A549 (cell line): ENCODE results near the gene MRPL44. TPM values are rescaled to one million over a fixed set of nuclear protein-coding genes. Genes with fewer than 3 reads are reported as not detected.
"Not testable (repeated sequence)": the region's sequence is repeated elsewhere in the genome, so short reads cannot be mapped to it uniquely, and the experiment has no call there.

Source experiments
- ATAC-seq, 2 experiments: fragments of 200-7000 bp in 1 of 2; fragments of >200 bp in 1 of 2; cut with Nextera tagmentation in 1 of 2; cut with Tn5 transposase in 1 of 2; 3 replicates each; pipeline versions ENCODE4 v1.8.0 to v1.9.1; 2018 to 2020; ENCODE audit warnings: mild to moderate bottlenecking in 1 of 2, moderate library complexity in 1 of 2
- CTCF ChIA-PET: fragments of 300-600 bp; sonication (Branson Sonifier 250); formaldehyde crosslinking; extraction: SDS; loops from one replicate; lab custom pipeline; 2021; ENCODE audit warnings: antibody characterized with exemption, inconsistent platforms; lab: Yijun Ruan, JAX
- POLR2A ChIA-PET: fragments of 350-600 bp; formaldehyde crosslinking; extraction: SDS; loops from one replicate; lab custom pipeline; 2021; ENCODE audit warnings: antibody characterized with exemption, inconsistent platforms; lab: Yijun Ruan, JAX
- DNase-seq, 2 experiments: peaks; one replicate each; pipeline versions ENCODE4 v3.0.0 to v3.0.0-alpha.2; 2011 to 2016; ENCODE audit warnings: low read depth in 1 of 2, low spot score in 1 of 2
- FAIRE-seq: peaks from 2 replicates; lab custom pipeline; 2011; peaks lifted over from hg19 to GRCh38; lab: Jason Lieb, UNC
- H3K27ac ChIP-seq, 2 experiments: fragments of >200 bp; sonication (Bioruptor Twin); formaldehyde crosslinking; 3 replicates each; pipeline ENCODE4 v1.5.1; 2016 to 2017
- H3K4me1 ChIP-seq: fragments of >200 bp; sonication (Bioruptor Twin); formaldehyde crosslinking; 3 replicates; pipeline ENCODE4 v1.6.1; 2016
- H3K4me2 ChIP-seq: fragments of >200 bp; sonication (Bioruptor Twin); formaldehyde crosslinking; 3 replicates; pipeline ENCODE4 v1.6.1; 2016
- H3K4me3 ChIP-seq: fragments of >200 bp; sonication (Bioruptor Twin); formaldehyde crosslinking; 3 replicates; pipeline ENCODE4 v1.5.1; 2016
- H3K9me3 ChIP-seq: fragments of >200 bp; sonication (Bioruptor Twin); formaldehyde crosslinking; 3 replicates; pipeline ENCODE4 v1.6.1; 2016
- ATOH8 ChIP-seq: fragments of 250-450 bp; sonication (Bioruptor Pico); IDR thresholded peaks from 2 replicates; pipeline ENCODE4 v1.5.0; 2020; ENCODE audit warnings: low read depth, mild to moderate bottlenecking, moderate library complexity
- CEBPB ChIP-seq, 2 experiments: fragments of >200 bp in 1 of 2; sonication (Bioruptor Twin) in 1 of 2; formaldehyde crosslinking in 1 of 2; IDR thresholded peaks; 2 replicates each; pipeline ENCODE4 v1.6.1; 2012 to 2016
- CTCF ChIP-seq: fragments of >200 bp; sonication (Bioruptor Twin); formaldehyde crosslinking; IDR thresholded peaks from 3 replicates; pipeline ENCODE4 v1.5.1; 2016
- EHF ChIP-seq: fragments of 250-450 bp; sonication (Bioruptor Pico); IDR thresholded peaks from 2 replicates; pipeline ENCODE4 v1.5.0; 2020; ENCODE audit warnings: mild to moderate bottlenecking
- EP300 ChIP-seq, 2 experiments: fragments of >200 bp; sonication (Bioruptor Twin); formaldehyde crosslinking; IDR thresholded peaks; 2 replicates in 1 of 2; 3 replicates in 1 of 2; pipeline ENCODE4 v1.6.1; 2016 to 2017
- GATA3 ChIP-seq: IDR thresholded peaks from 2 replicates; pipeline ENCODE4 v1.6.1; 2012; ENCODE audit warnings: borderline replicate concordance
- HEYL ChIP-seq: fragments of 250-450 bp; sonication (Bioruptor Pico); IDR thresholded peaks from 2 replicates; pipeline ENCODE4 v1.8.0; 2021; ENCODE audit warnings: mild to moderate bottlenecking, moderate library complexity
- HOXB13 ChIP-seq: fragments of 250-450 bp; sonication (Bioruptor Pico); IDR thresholded peaks from 2 replicates; pipeline ENCODE4 v1.5.0; 2020; ENCODE audit warnings: low read depth, mild to moderate bottlenecking, moderate library complexity
- HOXB5 ChIP-seq: fragments of 250-450 bp; sonication (Bioruptor Pico); IDR thresholded peaks from 2 replicates; pipeline ENCODE4 v1.5.0; 2020; ENCODE audit warnings: mild to moderate bottlenecking, moderate library complexity
- JUN ChIP-seq, 2 experiments: fragments of >200 bp; sonication (Bioruptor Twin); formaldehyde crosslinking; IDR thresholded peaks; 2 replicates in 1 of 2; 3 replicates in 1 of 2; pipeline ENCODE4 v1.6.1; 2016 to 2017
- KDM1A ChIP-seq: fragments of 200-600 bp; sonication (generic); IDR thresholded peaks from 2 replicates; pipeline ENCODE4 v1.6.1; 2016; ENCODE audit warnings: low read depth, mild to moderate bottlenecking
- MAFK ChIP-seq: fragments of 450-650 bp; IDR thresholded peaks from 2 replicates; pipeline ENCODE4 v1.6.1; 2014; ENCODE audit not compliant: partially characterized antibody
- NFE2L2 ChIP-seq: fragments of 150-350 bp; conservative IDR thresholded peaks from 2 replicates; pipeline ENCODE4 v1.6.1; 2014; ENCODE audit warnings: low read length
- PBX3 ChIP-seq: IDR thresholded peaks from 2 replicates; pipeline ENCODE4 v1.6.1; 2012
- RAD21 ChIP-seq, 2 experiments: fragments of >200 bp in 1 of 2; sonication (Bioruptor Twin) in 1 of 2; formaldehyde crosslinking in 1 of 2; IDR thresholded peaks in 1 of 2; conservative IDR thresholded peaks in 1 of 2; 2 replicates in 1 of 2; 3 replicates in 1 of 2; pipeline ENCODE4 v1.6.1; 2012 to 2018; ENCODE audit warnings: inconsistent platforms in 1 of 2
- SREBF2 ChIP-seq: fragments of 450-650 bp; IDR thresholded peaks from 2 replicates; pipeline ENCODE4 v1.6.1; 2014; ENCODE audit warnings: mild to moderate bottlenecking, moderate library complexity
- TP53 ChIP-seq: fragments of 250-450 bp; sonication (Bioruptor Pico); IDR thresholded peaks from 2 replicates; pipeline ENCODE4 v1.5.0; 2021; ENCODE audit warnings: mild to moderate bottlenecking, moderate library complexity
- ZC3H11A ChIP-seq: fragments of 450-650 bp; IDR thresholded peaks from 2 replicates; pipeline ENCODE4 v1.6.1; 2014; ENCODE audit warnings: antibody characterized with exemption, mild to moderate bottlenecking
- ZFP36 ChIP-seq: fragments of 450-650 bp; IDR thresholded peaks from 2 replicates; pipeline ENCODE4 v1.6.1; 2014; ENCODE audit warnings: borderline replicate concordance; ENCODE audit not compliant: partially characterized antibody
- WGBS: methylation state at CpG from one replicate; pipeline ENCODE4 v1.1.6; 2017; ENCODE audit errors: missing lambda C conversion rate; 5-methylcytosine and 5-hydroxymethylcytosine counted together
- polyA plus RNA-seq, 4 experiments: library from polyadenylated mRNA; depleted of rRNA in 3 of 4; stranded (reverse); fragments of >200 nt; fragmentation: RNase III in 1 of 4; extraction: RNeasy Plus Mini Kit Qiagen cat#74134 plus additional on column Dnase treatment in 1 of 4; gene quantifications; 2 replicates in 3 of 4; 3 replicates in 1 of 4; pipeline ENCODE4 v1.2.3, GENCODE V29; 2011 to 2017
- TF ChIP-seq, protein P1 (sequence below): fragments of 250-450 bp; sonication (Bioruptor Pico); IDR thresholded peaks from 2 replicates; pipeline ENCODE4 v1.5.0; 2021; ENCODE audit warnings: mild to moderate bottlenecking, moderate library complexity, borderline replicate concordance
- TF ChIP-seq, protein P2 (sequence below): IDR thresholded peaks from 2 replicates; pipeline ENCODE4 v1.6.1; 2012; ENCODE audit warnings: low read depth, borderline replicate concordance

The MRPL44 gene
- polyA plus RNA-seq, 2 of the 4 experiments (the other 2 are of a cell fraction): 39.0 to 39.2 TPM

GRCh38 chr2:223997938-223998337, 40.7 kb downstream of the MRPL44 start (continued):
- no peak for TF ChIP-seq CTCF
- TF ChIP-seq NFE2L2: no peak
- TF ChIP-seq RAD21 (conservative IDR thresholded peaks at IDR 0.05 in 1 of 2, IDR thresholded peaks at IDR 0.05 in 1 of 2): no peak
- no peak for TF ChIP-seq ZFP36
- TF ChIP-seq GATA3: no peak
- no peak for TF ChIP-seq CEBPB (IDR thresholded peaks at IDR 0.05)
- no peak for TF ChIP-seq KDM1A

DNA sequence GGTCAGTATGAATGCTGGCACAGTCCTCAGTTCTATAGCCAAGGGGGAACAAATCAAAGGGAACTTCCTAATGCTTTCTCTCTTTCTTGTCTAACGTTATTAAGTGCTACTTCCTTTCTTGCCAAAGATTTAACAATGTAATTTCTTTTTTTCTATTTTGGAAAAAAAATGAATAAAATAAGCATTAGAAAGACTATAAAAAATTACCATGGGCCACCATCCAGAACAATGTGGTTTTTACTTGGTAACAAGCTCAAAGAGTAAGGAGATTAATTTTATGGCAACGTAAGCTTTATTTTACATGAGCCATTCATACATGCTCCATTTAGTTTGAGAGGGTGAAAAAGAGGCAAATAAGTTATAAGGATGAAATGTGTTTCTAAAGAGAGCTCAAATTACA, 41.7 kb downstream of the MRPL44 start:
- CTCF ChIA-PET: interaction anchor here (0.7 to 15.9 kb wide), 5 partner anchors 10 to 287 kb away, joined by 3 to 360 read pairs (median 4); partner anchors contain the start of gene SERPINE2
- Histone ChIP-seq H3K4me2 (no peak overlapping the region), H3K9me3 (0 out of 3 replicates have a peak, but pooled peaks cover 3% of the 10 kb centered on the region), H3K27ac (no peak overlapping the region), H3K4me3 (no peak overlapping the region)
- no peak for FAIRE-seq
- no peak for DNase-seq
- ATAC-seq: no peak
- no peak for TF ChIP-seq HOXB5 (CRISPR knock-in tag)
- no peak for TF ChIP-seq JUN (IDR thresholded peaks at IDR 0.05)
- TF ChIP-seq EHF (CRISPR knock-in tag): no peak
- no peak for TF ChIP-seq NFE2L2
- TF ChIP-seq TP53 (CRISPR knock-in tag): no peak
- TF ChIP-seq GATA3: no peak
- TF ChIP-seq SREBF2: no peak
- TF ChIP-seq HEYL (CRISPR knock-in tag): no peak
- TF ChIP-seq, protein P1, sequence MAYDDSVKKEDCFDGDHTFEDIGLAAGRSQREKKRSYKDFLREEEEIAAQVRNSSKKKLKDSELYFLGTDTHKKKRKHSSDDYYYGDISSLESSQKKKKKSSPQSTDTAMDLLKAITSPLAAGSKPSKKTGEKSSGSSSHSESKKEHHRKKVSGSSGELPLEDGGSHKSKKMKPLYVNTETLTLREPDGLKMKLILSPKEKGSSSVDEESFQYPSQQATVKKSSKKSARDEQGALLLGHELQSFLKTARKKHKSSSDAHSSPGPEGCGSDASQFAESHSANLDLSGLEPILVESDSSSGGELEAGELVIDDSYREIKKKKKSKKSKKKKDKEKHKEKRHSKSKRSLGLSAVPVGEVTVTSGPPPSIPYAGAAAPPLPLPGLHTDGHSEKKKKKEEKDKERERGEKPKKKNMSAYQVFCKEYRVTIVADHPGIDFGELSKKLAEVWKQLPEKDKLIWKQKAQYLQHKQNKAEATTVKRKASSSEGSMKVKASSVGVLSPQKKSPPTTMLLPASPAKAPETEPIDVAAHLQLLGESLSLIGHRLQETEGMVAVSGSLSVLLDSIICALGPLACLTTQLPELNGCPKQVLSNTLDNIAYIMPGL (CRISPR knock-in tag): no peak
- no peak for TF ChIP-seq EP300 (IDR thresholded peaks at IDR 0.05)
- TF ChIP-seq ATOH8 (CRISPR knock-in tag): no peak
- TF ChIP-seq PBX3: no peak
- TF ChIP-seq, all 56 proteins: peak for 0
- peaks cover 17% of the 10 kb centered on the region; the same call in 2 of the 3 replicates for H3K4me1 ChIP-seq
- POLR2A ChIA-PET: no interaction called here
- WGBS: 94% methylated on average over 2 of the region's 2 CpGs

DNA sequence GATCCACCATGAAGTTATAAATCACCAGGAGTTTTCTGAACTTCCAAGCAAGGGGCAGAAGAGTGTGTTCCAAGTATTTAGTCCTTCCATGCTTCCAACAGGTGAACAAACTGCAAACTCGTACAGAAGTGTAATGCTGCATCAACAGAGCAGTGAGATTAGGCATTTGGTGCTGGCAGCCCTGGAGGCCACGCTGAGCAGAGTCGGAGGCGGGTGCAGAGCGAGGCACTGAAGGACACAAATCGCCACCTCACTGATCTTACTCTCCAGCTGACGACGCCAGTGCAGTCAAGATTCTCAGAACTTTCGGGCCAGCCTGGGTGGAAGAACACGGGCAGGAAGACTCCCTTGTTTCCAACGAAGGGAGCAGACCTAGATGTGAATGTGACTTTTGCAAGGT, 42.6 kb downstream of the MRPL44 start:
- CTCF ChIA-PET: interaction anchor here (1.1 to 15.9 kb wide), 2 partner anchors 144 to 286 kb away, joined by 3 to 360 read pairs; no protein-coding TSS in a partner anchor
- no peak overlapping the region for H3K27ac ChIP-seq

DNA sequence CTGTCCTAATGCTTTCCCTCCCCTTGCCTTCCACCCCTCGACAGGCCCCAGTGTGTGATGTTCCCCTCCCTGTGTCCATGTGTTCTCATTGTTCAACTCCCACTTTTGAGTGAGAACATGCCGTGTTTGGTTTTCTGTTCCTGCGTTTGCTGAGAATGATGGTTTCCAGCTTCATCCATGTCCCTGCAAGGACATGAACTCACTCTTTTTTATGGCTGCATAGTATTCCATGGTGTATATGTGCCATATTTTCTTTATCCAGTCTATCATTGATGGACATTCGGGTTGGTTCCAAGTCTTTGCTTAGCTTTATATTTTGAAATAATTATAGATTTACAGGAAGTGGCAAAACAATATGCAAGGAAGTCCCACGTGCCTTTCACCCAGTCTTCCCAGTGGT, 43.4 kb downstream of the MRPL44 start:
- H3K4me2 ChIP-seq, H3K4me1 ChIP-seq, H3K4me3 ChIP-seq, H3K27ac ChIP-seq, H3K9me3 ChIP-seq, POLR2A ChIA-PET, FAIRE-seq, ATAC-seq, DNase-seq: not testable (repeated sequence)
- CTCF ChIA-PET: interaction anchor here (1.1 to 15.9 kb wide), 2 partner anchors 143 to 285 kb away, joined by 3 to 360 read pairs; no protein-coding TSS in a partner anchor
- 84% methylated on average over 5 of the region's 5 CpGs for WGBS

More for the DNA sequence above, 42.6 kb downstream of the MRPL44 start:
- no peak for DNase-seq
- POLR2A ChIA-PET: no interaction called here
- Histone ChIP-seq H3K4me1 (peaks cover 9% of the 10 kb centered on the region; the same call in 1 of the 3 replicates), H3K4me2 (no peak overlapping the region), H3K4me3 (no peak overlapping the region), H3K9me3 (0 out of 3 replicates have a peak, but pooled peaks cover 3% of the 10 kb centered on the region)
- no peak for FAIRE-seq
- no peak for TF ChIP-seq HOXB13 (CRISPR knock-in tag)
- TF ChIP-seq, protein P2, sequence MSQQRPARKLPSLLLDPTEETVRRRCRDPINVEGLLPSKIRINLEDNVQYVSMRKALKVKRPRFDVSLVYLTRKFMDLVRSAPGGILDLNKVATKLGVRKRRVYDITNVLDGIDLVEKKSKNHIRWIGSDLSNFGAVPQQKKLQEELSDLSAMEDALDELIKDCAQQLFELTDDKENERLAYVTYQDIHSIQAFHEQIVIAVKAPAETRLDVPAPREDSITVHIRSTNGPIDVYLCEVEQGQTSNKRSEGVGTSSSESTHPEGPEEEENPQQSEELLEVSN: no peak
- TF ChIP-seq CEBPB (IDR thresholded peaks at IDR 0.05): no peak
- TF ChIP-seq TP53 (CRISPR knock-in tag): no peak
- TF ChIP-seq ZC3H11A: no peak
- no peak for TF ChIP-seq MAFK
- 94% methylated on average over 11 of the region's 11 CpGs for WGBS
- no peak for ATAC-seq
